IMR-90 (cell line): ENCODE results near the gene RFTN1. TPM values are rescaled to one million over a fixed set of nuclear protein-coding genes. Genes with fewer than 3 reads are reported as not detected.

ENCODE experiments used
- ATAC-seq: fragments of 200-7000 bp; cut with Tn5 transposase; 2 replicates; pipeline ENCODE4 v1.9.1; 2020; ENCODE audit warnings: low read depth, mild to moderate bottlenecking, moderate library complexity
- BruUV-seq: library from RNA; stranded (reverse); fragments of 400-500 nt; replicated peaks from 2 replicates; lab custom pipeline; 2021; lab: Mats Ljungman, UMichigan
- CTCF ChIA-PET: fragments of 300-600 bp; formaldehyde crosslinking; extraction: SDS; loops from one replicate; lab custom pipeline; 2021; ENCODE audit warnings: antibody characterized with exemption; lab: Yijun Ruan, JAX
- POLR2A ChIA-PET: fragments of 300-600 bp; sonication (Branson Sonifier 250); formaldehyde crosslinking; loops from one replicate; lab custom pipeline; 2022; ENCODE audit warnings: antibody characterized with exemption; ENCODE audit not compliant: unreplicated experiment; lab: Charles Lee
- DNase-seq: peaks from one replicate; pipeline ENCODE4 v3.0.0; 2013
- H2AFZ ChIP-seq: replicated peaks from 2 replicates; pipeline ENCODE3; 2013; ENCODE audit warnings: low read length, mild to moderate bottlenecking; ENCODE audit not compliant: poor library complexity
- H2AK5ac ChIP-seq: 2 replicates; pipeline ENCODE4 v1.6.1; 2013; ENCODE audit warnings: low read depth, low read length, inconsistent platforms
- H2AK9ac ChIP-seq: replicated peaks from 2 replicates; pipeline ENCODE3; 2013; ENCODE audit warnings: mild to moderate bottlenecking, low read depth, low read length, moderate library complexity; ENCODE audit not compliant: poor library complexity
- H2BK120ac ChIP-seq: 2 replicates; pipeline ENCODE4 v1.6.1; 2013; ENCODE audit warnings: low read depth, low read length, inconsistent platforms
- H2BK15ac ChIP-seq: 3 replicates; pipeline ENCODE4 v1.6.1; 2013; ENCODE audit warnings: low read depth, low read length, inconsistent platforms
- H2BK20ac ChIP-seq: 2 replicates; pipeline ENCODE4 v1.6.1; 2013; ENCODE audit warnings: low read depth, mild to moderate bottlenecking, inconsistent platforms, low read length, moderate library complexity
- H2BK5ac ChIP-seq: 2 replicates; pipeline ENCODE4 v1.6.1; 2013; ENCODE audit warnings: mild to moderate bottlenecking, low read depth, low read length, inconsistent platforms; ENCODE audit not compliant: poor library complexity, severe bottlenecking
- H3K14ac ChIP-seq: replicated peaks from 2 replicates; pipeline ENCODE4 v1.6.1; 2013; ENCODE audit warnings: low read depth, low read length, inconsistent platforms
- H3K18ac ChIP-seq: 2 replicates; pipeline ENCODE4 v1.6.1; 2013; ENCODE audit warnings: low read depth, low read length, control low read depth
- H3K23ac ChIP-seq: 2 replicates; pipeline ENCODE4 v1.6.1; 2013; ENCODE audit warnings: low read depth, low read length, inconsistent platforms
- H3K27ac ChIP-seq: 2 replicates; pipeline ENCODE4 v1.5.1; 2013; ENCODE audit warnings: mild to moderate bottlenecking, control low read depth, low read length; ENCODE audit not compliant: insufficient read depth
- H3K27me3 ChIP-seq: 2 replicates; pipeline ENCODE4 v1.6.1; 2013; ENCODE audit warnings: low read length; ENCODE audit not compliant: control insufficient read depth, insufficient read depth
- H3K36me3 ChIP-seq: 2 replicates; pipeline ENCODE4 v1.6.1; 2013; ENCODE audit warnings: low read length, mixed read lengths; ENCODE audit not compliant: control insufficient read depth, insufficient read depth
- H3K4ac ChIP-seq: 2 replicates; pipeline ENCODE4 v1.6.1; 2013; ENCODE audit warnings: low read depth, low read length, inconsistent platforms
- H3K4me1 ChIP-seq: 2 replicates; pipeline ENCODE4 v1.6.1; 2013; ENCODE audit warnings: low read length, mixed read lengths; ENCODE audit not compliant: control insufficient read depth, insufficient read depth
- H3K4me2 ChIP-seq: 2 replicates; pipeline ENCODE4 v1.6.1; 2013; ENCODE audit warnings: low read depth, mild to moderate bottlenecking, control low read depth, low read length, moderate library complexity
- H3K4me3 ChIP-seq: 2 replicates; pipeline ENCODE4 v1.5.1; 2013; ENCODE audit warnings: low read depth, mild to moderate bottlenecking, control low read depth, low read length, moderate library complexity; ENCODE audit not compliant: insufficient read depth
- H3K56ac ChIP-seq: 2 replicates; pipeline ENCODE4 v1.6.1; 2013; ENCODE audit warnings: low read length, inconsistent platforms; ENCODE audit not compliant: insufficient read depth; ENCODE audit errors: extremely low read depth
- H3K79me1 ChIP-seq, 2 experiments: 2 replicates each; pipeline ENCODE4 v1.6.1; 2013; ENCODE audit warnings: low read length in 2 of 2, inconsistent platforms in 1 of 2, low read depth in 1 of 2
- H3K9ac ChIP-seq: 2 replicates; pipeline ENCODE4 v1.6.1; 2013; ENCODE audit warnings: low read depth, low read length, control low read depth
- H3K9me1 ChIP-seq: 2 replicates; pipeline ENCODE4 v1.6.1; 2013; ENCODE audit warnings: low read length, inconsistent platforms; ENCODE audit not compliant: insufficient read depth
- H3K9me3 ChIP-seq: 2 replicates; pipeline ENCODE4 v1.6.1; 2013; ENCODE audit warnings: low read length; ENCODE audit not compliant: control insufficient read depth, insufficient read depth
- H4K20me1 ChIP-seq: 2 replicates; pipeline ENCODE4 v1.6.1; 2013; ENCODE audit warnings: low read length, inconsistent platforms; ENCODE audit not compliant: insufficient read depth
- H4K5ac ChIP-seq: 2 replicates; pipeline ENCODE4 v1.6.1; 2013; ENCODE audit warnings: mild to moderate bottlenecking, low read depth, low read length, control low read depth
- H4K8ac ChIP-seq, 2 experiments: 2 replicates each; pipeline ENCODE4 v1.6.1; 2013; ENCODE audit warnings: low read depth in 2 of 2, low read length in 2 of 2, control low read depth in 1 of 2, inconsistent platforms in 1 of 2
- H4K91ac ChIP-seq: 2 replicates; pipeline ENCODE4 v1.6.1; 2013; ENCODE audit warnings: low read depth, low read length, inconsistent platforms; ENCODE audit not compliant: insufficient read depth
- CEBPB ChIP-seq: IDR thresholded peaks from 2 replicates; pipeline ENCODE4 v1.6.1; 2012; ENCODE audit warnings: low read depth, low read length, improper control_type of control experiment
- CTCF ChIP-seq: conservative IDR thresholded peaks from 2 replicates; pipeline ENCODE4 v1.5.1; 2012; ENCODE audit warnings: mild to moderate bottlenecking, low read depth, low read length, improper control_type of control experiment
- ELK1 ChIP-seq: fragments of 150-350 bp; IDR thresholded peaks from 2 replicates; pipeline ENCODE4 v1.6.1; 2016; ENCODE audit warnings: low read depth, mild to moderate bottlenecking, low read length, moderate library complexity, borderline replicate concordance
- MAZ ChIP-seq: IDR thresholded peaks from 2 replicates; pipeline ENCODE4 v1.6.1; 2012; ENCODE audit warnings: low read depth, mild to moderate bottlenecking, low read length, improper control_type of control experiment, moderate library complexity, borderline replicate concordance
- MXI1 ChIP-seq: IDR thresholded peaks from 2 replicates; pipeline ENCODE4 v1.6.1; 2012; ENCODE audit warnings: low read depth, mild to moderate bottlenecking, low read length, moderate library complexity, borderline replicate concordance
- NFE2L2 ChIP-seq: fragments of 150-350 bp; IDR thresholded peaks from 2 replicates; pipeline ENCODE4 v1.6.1; 2016; ENCODE audit warnings: low read depth, mild to moderate bottlenecking, low read length
- POLR2A ChIP-seq: IDR thresholded peaks from 2 replicates; pipeline ENCODE4 v1.6.1; 2012; ENCODE audit warnings: mild to moderate bottlenecking, low read depth, low read length
- RAD21 ChIP-seq: IDR thresholded peaks from 2 replicates; pipeline ENCODE4 v1.6.1; 2012; ENCODE audit warnings: low read length, improper control_type of control experiment
- RCOR1 ChIP-seq: IDR thresholded peaks from 2 replicates; pipeline ENCODE4 v1.6.1; 2012; ENCODE audit warnings: mild to moderate bottlenecking, low read length, improper control_type of control experiment; ENCODE audit not compliant: insufficient replicate concordance
- WGBS, 2 experiments: methylation state at CpG; one replicate each; pipeline versions ENCODE4 v1.1.5 to v1.1.7; 2013; ENCODE audit warnings: missing lambda C conversion rate in 2 of 2; ENCODE audit not compliant: insufficient read length in 1 of 2; ENCODE audit errors: extremely low coverage in 2 of 2; 5-methylcytosine and 5-hydroxymethylcytosine counted together
- dilution Hi-C: fragments of 300-500 bp; cut with HindIII; formaldehyde crosslinking; loops from one replicate; pipeline ENCODE4 v1.14.3; 2018; ENCODE audit warnings: low sequenced_read_pairs; ENCODE audit not compliant: unreplicated experiment
- in situ Hi-C: fragments of 300-500 bp; cut with MboI; formaldehyde crosslinking; loops from 3 replicates; pipeline ENCODE4 v1.14.3; 2019; ENCODE audit warnings: low sequenced_read_pairs, inconsistent platforms, mixed read lengths
- intact Hi-C: fragments of 100-400 bp; cut with micrococcal nuclease; formaldehyde crosslinking; loops from 2 replicates; pipeline ENCODE4 v1.10.0; 2022
- polyA plus RNA-seq, 3 experiments: library from polyadenylated mRNA; depleted of rRNA; stranded (reverse); fragments of >200 nt; gene quantifications; 2 replicates each; pipeline ENCODE4 v1.2.3, GENCODE V29; 2012; ENCODE audit warnings: low replicate concordance in 1 of 3
- total RNA-seq: library from RNA; depleted of rRNA; stranded (reverse); fragments of >200 nt; gene quantifications from 2 replicates; pipeline ENCODE4 v1.2.3, GENCODE V29; 2012

The RFTN1 gene
- total and polyA plus RNA-seq, 2 of the 4 experiments (the other 2 are of a cell fraction): 45.0 to 52.0 TPM

DNA sequence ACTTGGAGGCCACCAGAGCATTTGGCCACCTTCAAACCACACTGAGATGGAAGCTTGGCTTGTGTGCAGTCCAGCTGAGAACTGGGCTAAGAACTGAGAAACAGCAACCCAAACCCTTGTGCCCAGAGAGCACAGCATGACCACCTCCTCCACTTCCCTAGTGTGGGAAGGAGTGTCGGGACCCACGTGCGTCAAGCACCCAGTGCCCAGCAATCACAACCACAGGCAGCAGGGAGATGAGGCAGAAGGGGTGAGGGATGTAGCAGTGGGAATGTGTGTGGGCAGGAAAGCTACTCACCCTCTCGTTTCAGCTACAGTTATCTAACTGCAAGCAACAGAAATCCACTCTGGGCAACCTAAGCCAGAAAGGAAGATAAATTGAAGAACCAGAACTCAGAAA lies 25.0 kb upstream of the RFTN1 start:
- Histone ChIP-seq H3K14ac (no peak overlapping the region), H2AK5ac (peak overlapping the region; percentile 39; the same call in 1 of the 2 replicates), H2BK15ac (no peak overlapping the region), H3K4ac (no peak overlapping the region), H4K5ac (no peak overlapping the region), H3K27me3 (peaks cover 42% of the 10 kb centered on the region), H3K18ac (no peak overlapping the region), H4K8ac (no peak overlapping the region), H3K79me1 (no peaks in the 10 kb centered on the region), H2BK20ac (no peak overlapping the region), H3K9me3 (no peaks in the 10 kb centered on the region), H3K23ac (no peak overlapping the region), H3K9ac (no peak overlapping the region), H3K4me3 (no peak overlapping the region), H4K91ac (no peak overlapping the region), H3K27ac (no peak overlapping the region), H3K56ac (no peak overlapping the region), H2AK9ac (no peak overlapping the region), H3K36me3 (no peaks in the 10 kb centered on the region), H3K9me1 (peaks cover 4% of the 10 kb centered on the region; the same call in 1 of the 2 replicates), H2BK5ac (no peak overlapping the region), H3K4me1 (no peaks in the 10 kb centered on the region), H2BK120ac (no peak overlapping the region), H4K20me1 (no peaks in the 10 kb centered on the region), H3K4me2 (no peak overlapping the region), H2AFZ (no peak overlapping the region)
- ATAC-seq (no peak), DNase-seq (no peak)
- TF ChIP-seq NFE2L2 (no peak), CEBPB (no peak), MXI1 (no peak), CTCF (no peak), ELK1 (no peak), MAZ (no peak), RCOR1 (no peak), RAD21 (no peak), POLR2A (no peak)
- ChIA-PET CTCF (interaction anchor here (1.4 kb wide), 1 partner anchor 258 kb away, joined by 3 read pairs; no protein-coding TSS in a partner anchor), POLR2A (interaction anchor here (0.6 kb wide), 1 partner anchor 199 kb away, joined by 3 read pairs; no protein-coding TSS in a partner anchor)
- in situ Hi-C loops: loop anchor here (25.0 kb wide), 1 partner anchor 701 kb away; no protein-coding TSS in a partner anchor
- no TSS peak for BruUV-seq
- dilution Hi-C loops: loop anchor here (25.0 kb wide), 1 partner anchor 251 kb away; no protein-coding TSS in a partner anchor
- WGBS, 2 experiments: no CpG with 5 or more reads among the region's 4 CpGs
- intact Hi-C loops: no loop called here
